OCI-LY1 (cell line): ENCODE measurements around the gene RPGRIP1L.

ENCODE experiments used
- EZH2 ChIP-seq: fragments of 200-600 bp; sonication (generic), shearing (Covaris generic); IDR thresholded peaks from 2 replicates; pipeline ENCODE4 v1.8.0; 2017; ENCODE audit warnings: borderline replicate concordance, mixed run types, mild to moderate bottlenecking, antibody characterized with exemption, low read length, moderate library complexity, mixed read lengths
- TF ChIP-seq, protein P1 (sequence below): fragments of 200-600 bp; sonication (generic), shearing (Covaris generic); IDR thresholded peaks from 2 replicates; pipeline ENCODE4 v1.5.1; 2017; ENCODE audit warnings: mild to moderate bottlenecking, antibody characterized with exemption, low read length, moderate library complexity, mixed read lengths

DNA sequence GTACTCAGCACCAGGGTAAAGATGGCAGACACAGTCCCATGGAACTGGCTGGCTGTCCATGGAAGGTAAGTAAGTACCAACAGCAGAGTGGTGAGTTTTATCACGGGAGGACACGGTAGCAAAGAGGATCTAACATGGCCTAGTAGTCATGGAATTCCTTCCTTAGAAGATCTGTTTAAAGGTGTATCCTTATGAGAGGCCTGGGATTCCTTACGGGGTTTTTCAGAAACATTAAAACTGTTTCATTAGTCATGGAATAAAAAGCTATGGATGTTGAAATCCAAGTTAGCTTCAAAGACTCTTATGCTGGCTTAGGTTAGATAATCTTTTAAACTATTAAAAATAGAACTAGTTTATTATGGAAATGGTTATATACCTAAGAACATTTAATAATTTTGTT lies 7.7 kb upstream of the RPGRIP1L start:
- no peak for TF ChIP-seq EZH2
- TF ChIP-seq, protein P1, sequence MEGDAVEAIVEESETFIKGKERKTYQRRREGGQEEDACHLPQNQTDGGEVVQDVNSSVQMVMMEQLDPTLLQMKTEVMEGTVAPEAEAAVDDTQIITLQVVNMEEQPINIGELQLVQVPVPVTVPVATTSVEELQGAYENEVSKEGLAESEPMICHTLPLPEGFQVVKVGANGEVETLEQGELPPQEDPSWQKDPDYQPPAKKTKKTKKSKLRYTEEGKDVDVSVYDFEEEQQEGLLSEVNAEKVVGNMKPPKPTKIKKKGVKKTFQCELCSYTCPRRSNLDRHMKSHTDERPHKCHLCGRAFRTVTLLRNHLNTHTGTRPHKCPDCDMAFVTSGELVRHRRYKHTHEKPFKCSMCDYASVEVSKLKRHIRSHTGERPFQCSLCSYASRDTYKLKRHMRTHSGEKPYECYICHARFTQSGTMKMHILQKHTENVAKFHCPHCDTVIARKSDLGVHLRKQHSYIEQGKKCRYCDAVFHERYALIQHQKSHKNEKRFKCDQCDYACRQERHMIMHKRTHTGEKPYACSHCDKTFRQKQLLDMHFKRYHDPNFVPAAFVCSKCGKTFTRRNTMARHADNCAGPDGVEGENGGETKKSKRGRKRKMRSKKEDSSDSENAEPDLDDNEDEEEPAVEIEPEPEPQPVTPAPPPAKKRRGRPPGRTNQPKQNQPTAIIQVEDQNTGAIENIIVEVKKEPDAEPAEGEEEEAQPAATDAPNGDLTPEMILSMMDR = no peak
